Muscle of leg (tissue), 11 donors: Measurements from ENCODE around the gene CPLANE2. TPM values are rescaled to one million over a fixed set of nuclear protein-coding genes. Genes with fewer than 3 reads are reported as not detected.
"Not testable (repeated sequence)": the region's sequence is repeated elsewhere in the genome, so short reads cannot be mapped to it uniquely, and the experiment has no call there.

ENCODE experiments used
- DNase-seq: peaks from one replicate; pipeline ENCODE4 v3.0.0; 2013
- H3K27ac ChIP-seq: one replicate; pipeline ENCODE4 v1.5.1; 2013; ENCODE audit warnings: mild to moderate bottlenecking, low read length, control low read depth
- H3K27me3 ChIP-seq: one replicate; pipeline ENCODE4 v1.6.1; 2013; ENCODE audit warnings: low read length; ENCODE audit not compliant: control insufficient read depth, insufficient read depth
- H3K36me3 ChIP-seq: one replicate; pipeline ENCODE4 v1.6.1; 2013; ENCODE audit warnings: low read length; ENCODE audit not compliant: control insufficient read depth, insufficient read depth
- H3K4me1 ChIP-seq: one replicate; pipeline ENCODE4 v1.6.1; 2013; ENCODE audit warnings: low read length; ENCODE audit not compliant: control insufficient read depth, insufficient read depth
- H3K4me3 ChIP-seq: one replicate; pipeline ENCODE4 v1.5.1; 2013; ENCODE audit warnings: low read length, control low read depth
- H3K9me3 ChIP-seq: replicated peaks from 2 replicates; pipeline ENCODE4 v1.6.1; 2013; ENCODE audit warnings: low read depth, low read length; ENCODE audit not compliant: control insufficient read depth
- WGBS: methylation state at CpG from one replicate; pipeline ENCODE4 v1.1.5; 2013; ENCODE audit warnings: missing lambda C conversion rate; ENCODE audit not compliant: insufficient coverage; 5-methylcytosine and 5-hydroxymethylcytosine counted together
- polyA plus RNA-seq, 8 donors: library from polyadenylated mRNA; unstranded; fragments of 120-200 nt; gene quantifications; one replicate each; pipeline versions ENCODE4 v1.2.1 to v1.2.3, GENCODE V29; 2013; ENCODE audit warnings: inconsistent platforms in 1 of 8, low replicate concordance in 1 of 8; ENCODE audit not compliant: insufficient read length in 8 of 8, insufficient read depth in 1 of 8
- total RNA-seq: library from RNA; stranded (reverse); fragments of 120-200 nt; gene quantifications from one replicate; pipeline ENCODE4 v1.2.4, GENCODE V29; 2013

Gene CPLANE2
- total and polyA plus RNA-seq, 9 donors = 1.7 to 3.4 (median 2.8) TPM

DNA sequence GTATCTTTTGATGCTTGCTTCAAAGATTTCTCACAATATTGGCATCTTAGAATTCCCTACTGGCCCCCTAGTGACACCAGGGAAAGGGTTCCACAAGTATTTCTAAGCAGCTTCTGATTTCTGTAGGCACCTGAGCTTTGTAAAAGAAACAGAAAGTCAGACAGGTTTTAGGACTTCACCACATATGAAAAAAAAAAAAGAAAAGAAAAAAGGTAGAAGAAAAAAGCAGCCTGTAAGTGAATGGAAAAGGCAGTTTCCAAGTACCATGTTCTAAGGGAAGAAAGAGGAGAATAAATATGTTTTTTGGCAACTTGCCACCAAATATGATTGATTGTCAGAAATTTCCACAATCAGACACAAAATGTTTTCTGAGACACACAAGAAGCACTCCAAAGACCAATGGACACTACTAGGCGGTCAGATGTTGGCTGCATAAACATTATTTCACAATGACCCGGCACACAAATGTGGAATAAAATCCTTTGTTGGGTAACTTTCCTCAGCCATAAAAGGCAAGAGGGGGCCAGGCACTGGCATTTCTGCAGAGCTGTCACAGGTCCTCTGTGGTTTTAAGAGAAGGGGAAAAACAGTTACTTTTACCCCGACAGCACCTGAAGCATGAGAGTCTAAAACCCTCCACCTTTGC lies 12.7 kb upstream of the CPLANE2 start:
- DNase-seq = peak; percentile 58

DNA sequence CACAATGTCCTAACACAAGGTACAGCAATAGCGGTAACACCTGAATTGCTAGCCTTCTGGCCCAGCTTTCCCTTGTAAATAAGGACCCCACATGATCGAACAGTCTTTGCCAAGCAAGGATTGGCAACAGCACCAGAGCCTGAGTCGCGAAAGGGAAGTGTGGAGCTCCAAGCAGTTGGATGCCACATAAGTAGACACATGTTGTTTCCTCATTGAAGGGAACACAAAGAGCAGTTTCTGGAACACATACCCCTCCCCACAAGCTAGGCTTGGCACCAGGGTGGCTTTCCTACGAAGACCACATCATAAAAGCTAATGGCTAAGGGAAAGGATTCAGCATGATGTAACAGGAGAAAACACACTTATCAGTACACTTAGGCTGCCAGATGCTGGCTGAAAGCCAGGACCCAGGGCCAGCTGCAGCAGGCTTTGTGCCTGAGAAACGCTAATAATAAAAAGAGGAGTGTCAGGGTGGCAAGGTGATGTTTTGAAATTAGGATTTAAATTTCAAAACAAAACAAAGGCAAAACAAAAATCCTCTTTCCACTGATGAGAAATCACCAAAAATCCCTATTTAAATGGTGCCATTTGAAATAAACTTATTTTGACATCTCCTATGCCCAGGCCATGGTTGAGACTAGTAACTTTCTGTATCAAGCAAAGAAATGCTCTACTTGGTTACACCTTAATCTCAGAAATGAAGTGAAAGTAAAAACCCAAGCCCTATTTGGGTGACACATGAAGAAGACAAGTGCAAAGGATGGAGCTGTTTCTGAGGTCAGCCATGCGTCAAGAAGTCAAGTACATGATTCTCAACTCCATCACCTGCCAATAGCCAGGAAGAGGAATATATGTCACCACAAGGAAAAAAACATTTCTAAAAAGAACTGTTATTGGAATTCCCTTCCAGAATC lies 11.9 kb upstream of the CPLANE2 start:
- Histone ChIP-seq H3K4me1 (peaks cover 34% of the 10 kb centered on the region), H3K4me3 (no peak overlapping the region), H3K9me3 (no peaks in the 10 kb centered on the region), H3K27ac (peak overlapping the region; percentile 40), H3K27me3 (no peaks in the 10 kb centered on the region), H3K36me3 (peaks cover 46% of the 10 kb centered on the region)
- WGBS = 33% methylated on average over 3 of the region's 7 CpGs
- peak; percentile 78 for DNase-seq

More for the DNA sequence above, 12.7 kb upstream of the CPLANE2 start:
- Histone ChIP-seq H3K36me3 (peaks cover 49% of the 10 kb centered on the region), H3K4me3 (no peak overlapping the region), H3K9me3 (no peaks in the 10 kb centered on the region), H3K27me3 (no peaks in the 10 kb centered on the region), H3K4me1 (peaks cover 30% of the 10 kb centered on the region), H3K27ac (no peak overlapping the region)
- no CpG with 5 or more reads among the region's 3 CpGs for WGBS

DNA sequence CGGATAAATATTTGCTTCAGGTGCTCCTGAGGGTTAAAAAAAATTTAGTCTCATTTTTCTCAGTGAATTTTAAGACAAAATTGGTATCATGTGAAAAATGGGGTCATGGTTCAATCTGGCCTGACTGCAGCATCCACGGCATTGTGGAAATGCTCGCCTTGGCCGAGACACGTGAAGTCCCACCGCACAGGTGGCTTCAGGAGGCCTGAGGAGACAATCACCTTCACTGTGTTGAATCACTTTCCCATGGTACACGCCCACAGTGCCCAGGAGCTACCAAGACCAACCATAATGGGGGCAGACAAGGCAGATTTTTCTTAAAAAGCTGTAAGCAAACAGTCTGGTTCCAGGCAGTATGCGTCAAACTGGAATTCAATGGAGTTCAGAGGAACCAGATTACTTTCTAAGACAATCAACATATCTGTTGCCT lies 11.0 kb upstream of the CPLANE2 start:
- 89% methylated on average over 7 of the region's 8 CpGs for WGBS
- Histone ChIP-seq H3K4me3 (no peak overlapping the region), H3K27me3 (no peaks in the 10 kb centered on the region), H3K9me3 (no peaks in the 10 kb centered on the region), H3K4me1 (peaks cover 38% of the 10 kb centered on the region), H3K27ac (peak overlapping the region; percentile 40), H3K36me3 (peaks cover 40% of the 10 kb centered on the region)
- DNase-seq = no peak

DNA sequence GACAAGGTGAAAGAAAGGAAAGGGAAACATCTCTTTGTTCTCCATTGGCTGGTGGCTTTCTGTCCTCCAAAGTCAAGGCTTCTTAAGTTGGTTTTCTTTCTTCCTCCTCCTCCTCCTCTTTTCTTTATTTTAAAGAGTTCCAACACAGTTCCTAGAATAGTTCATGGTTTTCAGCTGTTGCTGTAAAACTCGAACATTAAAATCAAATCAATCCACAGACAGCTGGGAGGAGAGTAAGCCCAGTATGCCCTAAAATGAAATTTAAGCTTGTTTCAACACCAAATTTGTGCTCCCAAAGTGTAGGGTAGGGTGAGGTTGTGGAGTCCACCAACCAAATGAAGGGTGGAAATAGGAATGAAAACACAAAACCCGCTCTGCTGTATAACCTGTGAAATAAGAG lies 10.5 kb upstream of the CPLANE2 start:
- no peaks in the 10 kb centered on the region for H3K9me3 ChIP-seq
- no peak overlapping the region for H3K4me3 ChIP-seq
- peaks cover 38% of the 10 kb centered on the region for H3K36me3 ChIP-seq
- H3K27ac ChIP-seq = no peak overlapping the region
- DNase-seq = no peak
- 71% methylated on average over 1 of the region's 2 CpGs for WGBS
- H3K4me1 ChIP-seq = peaks cover 38% of the 10 kb centered on the region
- no peaks in the 10 kb centered on the region for H3K27me3 ChIP-seq

DNA sequence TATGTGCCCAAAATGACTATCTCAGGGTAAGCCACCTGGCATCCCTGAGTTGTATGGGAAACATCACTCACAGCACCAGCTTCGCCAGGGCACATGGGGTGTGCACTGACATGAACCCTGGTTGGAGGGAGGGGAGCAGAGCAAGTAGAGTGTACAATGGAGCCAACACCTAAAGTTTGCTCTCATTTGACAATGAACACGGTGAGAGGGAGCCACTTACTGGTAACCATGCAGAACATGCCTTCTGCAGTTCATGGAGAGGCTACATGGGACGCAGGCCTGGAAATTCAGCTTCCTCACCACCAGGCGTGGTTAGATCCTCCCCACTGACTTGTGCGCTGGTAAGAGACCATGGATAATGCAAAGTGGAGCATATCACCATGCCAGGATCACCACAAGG lies 10.0 kb upstream of the CPLANE2 start:
- no peak for DNase-seq
- H3K36me3 ChIP-seq = peaks cover 33% of the 10 kb centered on the region
- peaks cover 38% of the 10 kb centered on the region for H3K4me1 ChIP-seq
- 52% methylated on average over 2 of the region's 5 CpGs for WGBS
- no peaks in the 10 kb centered on the region for H3K9me3 ChIP-seq
- H3K4me3 ChIP-seq = no peak overlapping the region
- H3K27me3 ChIP-seq = no peaks in the 10 kb centered on the region
- no peak overlapping the region for H3K27ac ChIP-seq

DNA sequence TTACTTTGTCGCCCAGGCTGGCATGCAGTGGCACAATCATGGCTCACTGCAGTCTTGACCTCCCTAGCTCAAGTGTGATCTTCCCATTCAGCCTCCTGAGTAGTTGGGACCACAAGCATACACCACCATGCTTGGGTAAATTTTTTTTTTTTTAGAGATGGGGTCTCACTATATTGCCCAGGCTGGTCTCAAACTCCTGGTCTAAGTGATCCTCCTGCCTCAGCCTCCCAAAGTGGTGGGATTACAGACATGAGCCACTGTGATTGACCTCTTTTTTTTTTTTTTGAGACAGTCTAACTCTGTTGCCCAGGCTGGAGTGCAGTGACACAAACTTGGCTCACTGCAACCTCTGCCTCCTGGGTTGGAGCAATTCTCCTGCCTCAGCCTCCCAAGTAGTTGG lies 9.3 kb upstream of the CPLANE2 start:
- not testable (repeated sequence) for H3K27ac ChIP-seq

DNA sequence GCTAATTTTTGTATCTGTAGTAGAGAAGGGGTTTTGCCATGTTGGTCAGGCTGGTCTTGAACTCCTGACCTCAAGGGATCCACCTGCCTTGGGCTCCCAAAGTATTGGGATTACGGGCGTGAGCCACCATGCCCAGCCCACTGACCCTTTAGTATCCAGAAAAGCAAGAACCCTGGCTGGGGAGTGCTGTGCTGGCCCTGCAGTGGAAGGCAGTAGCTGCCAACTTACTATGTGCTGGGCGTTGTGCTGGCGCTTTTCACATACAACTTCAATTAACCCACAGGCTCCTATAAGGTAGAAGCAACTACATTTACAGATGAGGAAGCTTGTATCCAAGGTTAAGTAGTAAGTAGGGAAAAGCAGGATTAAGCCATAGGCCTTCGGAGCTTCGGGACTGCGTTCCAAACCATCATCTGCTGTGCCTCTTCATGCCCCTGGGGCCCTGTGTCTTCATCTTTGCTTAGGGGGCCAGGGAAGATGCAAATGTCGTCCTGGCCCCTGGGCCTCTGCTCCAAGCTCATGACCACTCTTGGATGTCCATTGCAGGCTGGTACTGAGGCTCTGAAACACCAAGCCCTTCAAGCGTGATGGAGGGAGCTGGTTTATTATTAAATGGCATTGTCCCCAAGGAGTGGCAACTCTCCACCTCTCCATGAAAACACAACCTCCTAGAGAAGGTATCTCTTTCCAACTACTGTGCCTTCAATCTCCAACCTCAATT lies 8.7 kb upstream of the CPLANE2 start:
- no peak for DNase-seq
- Histone ChIP-seq H3K27ac (no peak overlapping the region), H3K36me3 (peaks cover 20% of the 10 kb centered on the region), H3K4me1 (peaks cover 39% of the 10 kb centered on the region), H3K9me3 (no peaks in the 10 kb centered on the region), H3K4me3 (no peak overlapping the region), H3K27me3 (no peaks in the 10 kb centered on the region)
- 74% methylated on average over 5 of the region's 9 CpGs for WGBS

More for the DNA sequence above, 9.3 kb upstream of the CPLANE2 start:
- not testable (repeated sequence) for H3K9me3 ChIP-seq, H3K4me3 ChIP-seq, H3K27me3 ChIP-seq, DNase-seq
- no CpG with 5 or more reads among the region's 1 CpG for WGBS
- Histone ChIP-seq H3K36me3 (peaks cover 27% of the 10 kb centered on the region), H3K4me1 (peaks cover 42% of the 10 kb centered on the region)

DNA sequence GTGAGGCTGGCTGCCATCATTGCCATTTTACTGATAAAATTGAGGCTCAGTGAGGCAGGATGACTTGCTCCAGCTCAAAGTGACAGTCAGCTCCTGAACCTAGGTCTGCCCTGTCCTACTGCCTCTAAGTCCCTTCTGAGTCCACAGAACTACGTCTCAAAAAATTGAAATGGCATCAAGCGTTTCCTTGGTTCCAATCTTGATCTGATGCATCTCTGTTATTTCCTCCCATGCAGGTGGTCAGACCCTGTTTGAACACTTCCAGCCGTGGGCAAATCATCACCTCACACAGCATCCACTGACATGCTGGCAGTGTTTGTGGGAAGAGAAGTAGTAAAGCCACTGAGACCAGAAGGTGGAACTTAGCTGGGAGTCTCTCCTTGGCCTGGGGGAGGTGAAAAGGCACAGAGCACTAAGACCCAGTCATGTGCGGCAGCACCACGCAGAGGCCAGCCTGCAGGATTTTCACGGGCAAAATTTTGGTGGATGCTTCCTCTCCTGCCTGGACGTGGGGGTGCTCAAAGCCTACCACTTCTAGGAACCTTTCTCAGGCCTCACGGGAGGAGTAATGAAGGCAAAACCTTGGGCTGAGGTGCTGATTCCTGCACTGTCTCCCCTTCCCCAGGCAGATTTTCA lies 7.8 kb upstream of the CPLANE2 start:
- no peak for DNase-seq
- Histone ChIP-seq H3K9me3 (no peaks in the 10 kb centered on the region), H3K27ac (no peak overlapping the region), H3K36me3 (peaks cover 17% of the 10 kb centered on the region), H3K4me3 (no peak overlapping the region), H3K27me3 (no peaks in the 10 kb centered on the region), H3K4me1 (peaks cover 37% of the 10 kb centered on the region)
- WGBS = 53% methylated on average over 5 of the region's 8 CpGs

DNA sequence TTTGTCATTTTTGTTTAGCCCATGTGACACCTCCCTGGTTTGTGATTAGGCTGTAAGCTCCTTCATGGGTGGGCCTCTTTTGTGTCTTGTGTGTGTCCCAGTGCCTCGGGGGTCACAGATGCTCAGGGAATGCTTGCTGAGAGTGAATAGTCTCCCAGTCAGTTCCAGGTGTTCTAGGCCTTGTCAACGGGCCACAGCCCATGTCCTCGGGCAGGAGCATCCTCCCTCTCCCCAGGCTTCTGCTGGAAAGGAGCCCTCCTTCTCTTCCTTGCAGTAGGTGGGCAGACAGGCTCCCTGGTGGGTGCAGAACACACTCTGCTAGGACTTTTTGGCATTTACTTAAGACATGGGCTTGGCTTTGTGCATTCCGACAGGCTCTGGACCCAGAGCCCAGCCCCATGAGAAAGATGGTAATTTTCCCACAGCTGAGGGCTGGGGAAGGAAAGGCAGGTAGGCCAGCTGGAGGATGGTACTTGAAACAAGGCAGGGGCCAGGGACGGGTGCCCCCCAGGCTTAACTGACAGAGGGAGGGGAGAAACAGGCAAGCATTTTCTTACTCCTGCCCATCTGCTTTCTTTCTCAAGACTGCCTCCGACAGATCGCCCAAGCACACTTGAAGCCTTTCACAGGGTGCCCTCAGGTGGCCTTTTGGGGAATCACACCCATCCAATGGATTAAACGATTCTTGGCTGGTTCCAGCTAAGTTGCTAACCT lies 7.1 kb upstream of the CPLANE2 start:
- DNase-seq = peak; percentile 91
- Histone ChIP-seq H3K27me3 (no peaks in the 10 kb centered on the region), H3K4me3 (no peak overlapping the region), H3K27ac (no peak overlapping the region), H3K9me3 (no peaks in the 10 kb centered on the region), H3K4me1 (peaks cover 35% of the 10 kb centered on the region), H3K36me3 (peaks cover 16% of the 10 kb centered on the region)
- 18% methylated on average over 5 of the region's 8 CpGs for WGBS
